GM12878 (cell line): ENCODE data around the gene POLR1A.

Source experiments
- CBX3 ChIP-seq: fragments of 200-600 bp; sonication (generic); IDR thresholded peaks from 2 replicates; pipeline ENCODE4 v1.6.1; 2016; ENCODE audit warnings: low read depth, borderline replicate concordance
- CTCF ChIP-seq, 3 experiments: IDR thresholded peaks in 2 of 3; conservative IDR thresholded peaks in 1 of 3; 2 replicates each; pipeline ENCODE4 v1.5.1; 2011; ENCODE audit warnings: low read depth in 3 of 3, low read length in 3 of 3, mild to moderate bottlenecking in 3 of 3, control low read depth in 2 of 3, moderate library complexity in 2 of 3, inconsistent platforms in 1 of 3, mixed read lengths in 1 of 3; ENCODE audit not compliant: control insufficient read depth in 2 of 3, insufficient read depth in 1 of 3; ENCODE audit errors: extremely low read depth in 1 of 3
- FOXM1 ChIP-seq: IDR thresholded peaks from 2 replicates; pipeline ENCODE4 v1.6.1; 2012; ENCODE audit warnings: low read depth, mild to moderate bottlenecking, inconsistent platforms, low read length, moderate library complexity
- POLR2A ChIP-seq: IDR thresholded peaks from 2 replicates; pipeline ENCODE4 v1.6.1; 2011; ENCODE audit warnings: low read depth, mild to moderate bottlenecking, low read length
- RFX5 ChIP-seq: IDR thresholded peaks from 2 replicates; pipeline ENCODE4 v1.6.1; 2011; ENCODE audit warnings: low read depth, low read length, improper control_type of control experiment
- ZNF24 ChIP-seq: fragments of 450-650 bp; IDR thresholded peaks from 2 replicates; pipeline ENCODE4 v1.6.1; 2017; ENCODE audit warnings: antibody characterized with exemption, mild to moderate bottlenecking

- TF ChIP-seq CBX3, result no peak
- no peak for TF ChIP-seq CTCF (IDR thresholded peaks at IDR 0.05 in 2 of 3, conservative IDR thresholded peaks at IDR 0.05 in 1 of 3; ENCODE audit: control insufficient read depth in 2 of 3, extremely low read depth in 1 of 3, insufficient read depth in 1 of 3, low read depth in 3 of 3, low read length in 3 of 3)
- TF ChIP-seq FOXM1, result no peak
- no peak for TF ChIP-seq POLR2A
- TF ChIP-seq ZNF24, result no peak
- TF ChIP-seq RFX5, result no peak
Observed at GRCh38 chr2:85988175-85988913, 117.3 kb downstream of the POLR1A start.
